ENCODE data around the gene SLC27A2. TPM values are rescaled to one million over a fixed set of nuclear protein-coding genes. Genes with fewer than 3 reads are reported as not detected.

Gene SLC27A2
- total RNA-seq, 1 experiment from 2014 or later: 7.0 TPM

GRCh38 chr15:50145451-50145872, 36.5 kb upstream of the SLC27A2 start:
- no peak overlapping the region for H2BK15ac ChIP-seq (ENCODE audit: low read depth, low read length)
- no peak overlapping the region for H2AK5ac ChIP-seq (ENCODE audit: insufficient read length, low read length)
- H3T11ph ChIP-seq (ENCODE audit: low read length): no peak overlapping the region
- no peak overlapping the region for H3K9ac ChIP-seq (ENCODE audit: extremely low read depth, insufficient read length, low read length)
- Mint-ChIP-seq H3K9me3 (no peaks in the 10 kb centered on the region), H3K36me3 (ENCODE audit: insufficient read depth in 1 of 3, low read depth in 3 of 3) (no peaks in the 10 kb centered on the region), H3K4me3 (no peak overlapping the region), H3K27me3 (ENCODE audit: low read depth) (no peaks in the 10 kb centered on the region), H3K4me1 (peaks cover 9 to 10% of the 10 kb centered on the region in 2 experiments), H3K27ac (no peak overlapping the region)
- no peak overlapping the region for H2AFZ ChIP-seq (ENCODE audit: low read length)
- H2BK12ac ChIP-seq (ENCODE audit: insufficient read length, low read depth, low read length): no peak overlapping the region
- H2BK120ac ChIP-seq (ENCODE audit: low read depth, low read length, poor library complexity, severe bottlenecking): no peak overlapping the region
- H4K20me1 ChIP-seq (ENCODE audit: control insufficient read depth, insufficient read depth, insufficient read length): no peaks in the 10 kb centered on the region
- no peaks in the 10 kb centered on the region for H3K23me2 ChIP-seq (ENCODE audit: insufficient read length, low read depth, low read length, poor library complexity, severe bottlenecking)
- H3K23ac ChIP-seq (ENCODE audit: insufficient read length, low read depth, low read length): no peak overlapping the region
- peak; percentile 74 for TF ChIP-seq CTCF (conservative IDR thresholded peaks at IDR 0.05)
- no peak overlapping the region for H3K27ac ChIP-seq (ENCODE audit: insufficient read length, low read depth, low read length)
- no CpG with 5 or more reads among the region's 2 CpGs for WGBS (ENCODE audit: extremely low coverage, insufficient read length, low lambda C conversion rate)
- H3K56ac ChIP-seq (ENCODE audit: insufficient read length, low read depth, low read length): no peak overlapping the region
- H3K14ac ChIP-seq (ENCODE audit: insufficient read depth, low read length): no peak overlapping the region
- no peak overlapping the region for H4K8ac ChIP-seq (replicated peaks; ENCODE audit: insufficient read length, low read depth, low read length)
- no peak overlapping the region for H3K4me2 ChIP-seq (ENCODE audit: insufficient read depth, insufficient read length, low read length)
- H3K18ac ChIP-seq (ENCODE audit: insufficient read length, low read depth, low read length): no peak overlapping the region
- no peak overlapping the region for H4K5ac ChIP-seq (ENCODE audit: insufficient read length, low read depth, low read length)
- no peaks in the 10 kb centered on the region for H3K79me2 ChIP-seq (ENCODE audit: insufficient read depth, low read length)
- no peaks in the 10 kb centered on the region for H3K79me1 ChIP-seq (ENCODE audit: insufficient read depth, low read depth, low read length, poor library complexity, severe bottlenecking)
- no peak overlapping the region for H2BK5ac ChIP-seq (ENCODE audit: insufficient read length, low read length)
- H3K9me3 ChIP-seq (ENCODE audit: control insufficient read depth, low read depth, low read length): no peaks in the 10 kb centered on the region
- no peaks in the 10 kb centered on the region for H3K4me1 ChIP-seq (ENCODE audit: insufficient read depth, low read length)
- no peak overlapping the region for H4K91ac ChIP-seq (ENCODE audit: insufficient read length, low read depth, low read length)
- no peak for DNase-seq
- H3K27me3 ChIP-seq (ENCODE audit: insufficient read depth, low read length): no peaks in the 10 kb centered on the region
- no peak overlapping the region for H3K4ac ChIP-seq (ENCODE audit: low read depth, low read length)
- no peak overlapping the region for H2BK20ac ChIP-seq (ENCODE audit: low read depth, low read length, poor library complexity, severe bottlenecking)

All from H9 (cell line).